ENCODE measurements around the gene P2RX1.

The P2RX1 gene

DNA sequence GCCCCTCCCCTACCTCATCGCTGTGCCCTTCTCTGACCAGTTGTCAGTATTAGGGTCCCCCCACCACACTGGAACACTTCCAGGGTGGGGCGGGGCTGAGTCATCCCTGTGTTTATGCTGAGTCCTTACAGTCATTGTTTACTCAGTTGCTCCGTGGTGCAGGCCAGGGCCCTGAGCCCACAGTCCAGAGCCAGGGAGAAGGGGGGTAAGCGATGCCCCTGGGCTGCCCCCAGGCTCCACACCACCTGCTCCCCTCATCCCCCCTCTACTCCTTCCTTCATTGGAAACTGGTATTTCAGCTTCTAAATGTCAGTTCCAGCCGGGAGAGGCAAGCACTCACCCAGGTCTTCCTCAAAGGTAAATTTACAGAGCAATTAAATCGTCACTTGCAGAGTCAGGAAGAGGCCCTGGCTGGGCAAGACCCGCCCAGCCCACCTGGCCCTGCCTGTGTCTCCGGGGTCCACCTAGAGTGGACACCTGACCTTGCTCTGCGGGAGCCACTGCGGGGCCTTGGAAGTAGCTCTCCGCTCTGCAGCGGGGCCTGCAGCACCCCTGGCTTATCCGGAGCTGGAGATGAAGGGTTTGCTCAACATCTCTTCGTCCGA lies 43.1 kb upstream of the P2RX1 start:
- TF ChIP-seq SIN3A (IDR thresholded peaks at IDR 0.05; ENCODE audit: borderline replicate concordance, insufficient read depth, low read length) (no peak), TAF1 (IDR thresholded peaks at IDR 0.05; ENCODE audit: borderline replicate concordance, insufficient read depth, low read length) (no peak), FOXP2 (optimal IDR thresholded peaks at IDR 0.05; ENCODE audit: borderline replicate concordance, extremely low read depth, extremely low read length, insufficient read depth) (no peak), POLR2AphosphoS5 (IDR thresholded peaks at IDR 0.05; ENCODE audit: low read depth, low read length) (no peak)
- TF ChIP-seq, protein P1, sequence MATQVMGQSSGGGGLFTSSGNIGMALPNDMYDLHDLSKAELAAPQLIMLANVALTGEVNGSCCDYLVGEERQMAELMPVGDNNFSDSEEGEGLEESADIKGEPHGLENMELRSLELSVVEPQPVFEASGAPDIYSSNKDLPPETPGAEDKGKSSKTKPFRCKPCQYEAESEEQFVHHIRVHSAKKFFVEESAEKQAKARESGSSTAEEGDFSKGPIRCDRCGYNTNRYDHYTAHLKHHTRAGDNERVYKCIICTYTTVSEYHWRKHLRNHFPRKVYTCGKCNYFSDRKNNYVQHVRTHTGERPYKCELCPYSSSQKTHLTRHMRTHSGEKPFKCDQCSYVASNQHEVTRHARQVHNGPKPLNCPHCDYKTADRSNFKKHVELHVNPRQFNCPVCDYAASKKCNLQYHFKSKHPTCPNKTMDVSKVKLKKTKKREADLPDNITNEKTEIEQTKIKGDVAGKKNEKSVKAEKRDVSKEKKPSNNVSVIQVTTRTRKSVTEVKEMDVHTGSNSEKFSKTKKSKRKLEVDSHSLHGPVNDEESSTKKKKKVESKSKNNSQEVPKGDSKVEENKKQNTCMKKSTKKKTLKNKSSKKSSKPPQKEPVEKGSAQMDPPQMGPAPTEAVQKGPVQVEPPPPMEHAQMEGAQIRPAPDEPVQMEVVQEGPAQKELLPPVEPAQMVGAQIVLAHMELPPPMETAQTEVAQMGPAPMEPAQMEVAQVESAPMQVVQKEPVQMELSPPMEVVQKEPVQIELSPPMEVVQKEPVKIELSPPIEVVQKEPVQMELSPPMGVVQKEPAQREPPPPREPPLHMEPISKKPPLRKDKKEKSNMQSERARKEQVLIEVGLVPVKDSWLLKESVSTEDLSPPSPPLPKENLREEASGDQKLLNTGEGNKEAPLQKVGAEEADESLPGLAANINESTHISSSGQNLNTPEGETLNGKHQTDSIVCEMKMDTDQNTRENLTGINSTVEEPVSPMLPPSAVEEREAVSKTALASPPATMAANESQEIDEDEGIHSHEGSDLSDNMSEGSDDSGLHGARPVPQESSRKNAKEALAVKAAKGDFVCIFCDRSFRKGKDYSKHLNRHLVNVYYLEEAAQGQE (IDR thresholded peaks at IDR 0.05; ENCODE audit: insufficient read depth in 1 of 2, low read depth in 2 of 2, low read length in 2 of 2), result no peak

DNA sequence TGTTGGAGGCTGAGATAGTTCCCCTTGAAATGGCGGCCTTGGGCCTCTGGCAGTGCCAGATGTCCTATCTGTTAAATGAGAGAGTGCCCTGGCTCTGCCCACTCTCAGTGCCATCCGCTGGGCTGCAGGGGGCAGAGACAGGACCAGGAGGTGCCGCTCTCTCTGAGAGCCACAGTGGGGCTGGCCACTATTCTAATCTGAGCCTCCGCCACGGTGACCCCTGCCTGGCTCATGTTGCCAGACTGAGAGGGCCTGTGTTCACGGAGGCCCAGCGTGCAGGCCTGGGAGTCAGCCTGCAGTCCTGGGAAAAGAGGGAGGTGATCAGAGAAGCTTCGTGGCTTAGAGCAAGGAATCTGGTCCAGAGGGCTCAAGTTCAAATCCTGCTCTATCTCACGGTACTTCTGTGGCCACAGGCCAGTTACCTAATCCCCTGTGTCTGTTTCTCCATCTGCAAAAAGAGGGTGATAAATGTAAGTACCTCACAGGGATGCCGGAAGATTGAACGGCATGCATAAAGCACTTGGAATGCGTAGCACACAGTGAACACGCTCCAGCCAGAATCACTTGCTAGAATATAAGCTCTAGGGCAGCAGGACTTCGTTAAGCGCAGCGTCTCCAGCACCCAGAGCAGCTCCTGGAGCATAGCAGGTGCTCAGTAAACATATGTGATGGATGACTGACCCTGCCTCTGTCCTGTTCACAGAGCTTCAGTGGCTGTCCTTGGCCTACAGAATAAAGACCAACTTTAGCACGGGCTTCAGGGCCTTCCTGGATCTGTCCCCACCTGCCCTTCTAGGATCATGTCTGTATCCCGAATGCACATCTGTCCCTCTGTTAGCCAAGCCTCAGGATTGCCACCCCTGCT lies 41.7 kb upstream of the P2RX1 start:
- no peak for TF ChIP-seq TAF1 (IDR thresholded peaks at IDR 0.05; ENCODE audit: borderline replicate concordance, insufficient read depth, low read length)
- no peak for TF ChIP-seq POLR2AphosphoS5 (IDR thresholded peaks at IDR 0.05; ENCODE audit: low read depth, low read length)
- TF ChIP-seq, protein P1 (IDR thresholded peaks at IDR 0.05; ENCODE audit: insufficient read depth in 1 of 2, low read depth in 2 of 2, low read length in 2 of 2), result no peak
- TF ChIP-seq FOXP2 (optimal IDR thresholded peaks at IDR 0.05; ENCODE audit: borderline replicate concordance, extremely low read depth, extremely low read length, insufficient read depth), result no peak
- TF ChIP-seq SIN3A (IDR thresholded peaks at IDR 0.05; ENCODE audit: borderline replicate concordance, insufficient read depth, low read length), result no peak

DNA sequence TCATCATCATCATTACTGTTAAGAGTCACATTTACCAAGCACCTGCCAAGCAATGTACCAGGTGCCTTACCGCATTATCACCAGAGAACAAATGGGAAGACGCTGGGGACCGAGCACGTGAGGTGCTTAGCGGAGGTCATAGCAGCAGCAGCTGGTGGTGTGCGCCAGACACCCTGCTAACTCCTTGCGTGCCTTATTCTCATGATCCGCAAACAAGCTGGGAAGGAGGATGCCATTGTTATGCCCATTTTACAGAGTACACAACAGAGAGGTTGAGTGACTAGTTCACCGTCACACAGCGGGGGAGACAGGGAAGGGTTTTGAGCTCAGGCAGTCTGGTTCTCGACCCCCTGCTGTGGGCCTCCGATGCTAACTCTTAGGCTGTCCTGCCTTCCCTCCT lies 40.7 kb upstream of the P2RX1 start:
- TF ChIP-seq TAF1 (IDR thresholded peaks at IDR 0.05; ENCODE audit: borderline replicate concordance, insufficient read depth, low read length) (no peak), FOXP2 (optimal IDR thresholded peaks at IDR 0.05; ENCODE audit: borderline replicate concordance, extremely low read depth, extremely low read length, insufficient read depth) (no peak), POLR2AphosphoS5 (IDR thresholded peaks at IDR 0.05; ENCODE audit: low read depth, low read length) (no peak), SIN3A (IDR thresholded peaks at IDR 0.05; ENCODE audit: borderline replicate concordance, insufficient read depth, low read length) (no peak)
- TF ChIP-seq, protein P1 (IDR thresholded peaks at IDR 0.05; ENCODE audit: insufficient read depth in 1 of 2, low read depth in 2 of 2, low read length in 2 of 2), result no peak

DNA sequence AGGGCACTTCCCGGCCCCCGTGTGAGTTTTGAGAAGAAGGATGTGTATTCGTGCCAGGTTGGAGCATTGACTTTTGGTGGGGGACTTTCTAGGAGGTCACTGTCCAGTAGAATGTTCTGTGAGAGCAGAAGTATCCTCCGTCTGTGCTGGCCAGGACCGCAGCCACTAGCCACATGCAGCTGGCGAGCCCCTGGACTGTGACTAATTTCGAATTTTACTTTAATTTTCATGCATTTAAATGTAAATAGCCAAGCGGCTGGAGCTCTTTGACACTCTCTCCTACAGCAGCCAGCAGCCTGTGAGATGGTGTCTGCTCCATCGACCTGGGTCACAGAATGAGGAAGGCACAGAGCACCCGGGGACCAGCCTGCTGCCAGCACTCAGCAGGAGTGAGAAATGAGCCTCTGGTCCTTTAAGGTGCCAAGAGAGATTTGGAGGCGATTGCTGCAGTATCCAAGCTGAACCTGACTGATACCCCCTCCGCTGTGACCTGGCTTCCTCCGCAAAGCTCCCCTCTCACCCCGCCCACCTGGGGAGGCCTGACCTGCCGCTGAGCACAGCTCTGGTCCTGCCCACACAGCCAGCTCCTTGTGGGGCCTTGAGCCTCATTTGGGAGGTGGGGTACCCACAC lies 40.2 kb upstream of the P2RX1 start:
- no peak for TF ChIP-seq TAF1 (IDR thresholded peaks at IDR 0.05; ENCODE audit: borderline replicate concordance, insufficient read depth, low read length)
- no peak for TF ChIP-seq FOXP2 (optimal IDR thresholded peaks at IDR 0.05; ENCODE audit: borderline replicate concordance, extremely low read depth, extremely low read length, insufficient read depth)
- no peak for TF ChIP-seq SIN3A (IDR thresholded peaks at IDR 0.05; ENCODE audit: borderline replicate concordance, insufficient read depth, low read length)
- TF ChIP-seq, protein P1 (IDR thresholded peaks at IDR 0.05; ENCODE audit: insufficient read depth in 1 of 2, low read depth in 2 of 2, low read length in 2 of 2), result no peak
- TF ChIP-seq POLR2AphosphoS5 (IDR thresholded peaks at IDR 0.05; ENCODE audit: low read depth, low read length), result no peak
